ENCODE measurements around the gene PAGR1. TPM values are rescaled to one million over a fixed set of nuclear protein-coding genes. Genes with fewer than 3 reads are reported as not detected.

The PAGR1 gene
- total RNA-seq, 3 donors from 2014 or later, result 26.6 to 40.5 (median 29.8) TPM

- no peaks in the 10 kb centered on the region for H3K4me1 ChIP-seq
- TF ChIP-seq, protein P1, sequence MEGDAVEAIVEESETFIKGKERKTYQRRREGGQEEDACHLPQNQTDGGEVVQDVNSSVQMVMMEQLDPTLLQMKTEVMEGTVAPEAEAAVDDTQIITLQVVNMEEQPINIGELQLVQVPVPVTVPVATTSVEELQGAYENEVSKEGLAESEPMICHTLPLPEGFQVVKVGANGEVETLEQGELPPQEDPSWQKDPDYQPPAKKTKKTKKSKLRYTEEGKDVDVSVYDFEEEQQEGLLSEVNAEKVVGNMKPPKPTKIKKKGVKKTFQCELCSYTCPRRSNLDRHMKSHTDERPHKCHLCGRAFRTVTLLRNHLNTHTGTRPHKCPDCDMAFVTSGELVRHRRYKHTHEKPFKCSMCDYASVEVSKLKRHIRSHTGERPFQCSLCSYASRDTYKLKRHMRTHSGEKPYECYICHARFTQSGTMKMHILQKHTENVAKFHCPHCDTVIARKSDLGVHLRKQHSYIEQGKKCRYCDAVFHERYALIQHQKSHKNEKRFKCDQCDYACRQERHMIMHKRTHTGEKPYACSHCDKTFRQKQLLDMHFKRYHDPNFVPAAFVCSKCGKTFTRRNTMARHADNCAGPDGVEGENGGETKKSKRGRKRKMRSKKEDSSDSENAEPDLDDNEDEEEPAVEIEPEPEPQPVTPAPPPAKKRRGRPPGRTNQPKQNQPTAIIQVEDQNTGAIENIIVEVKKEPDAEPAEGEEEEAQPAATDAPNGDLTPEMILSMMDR (IDR thresholded peaks at IDR 0.05), result no peak
- TF ChIP-seq POLR2A (IDR thresholded peaks at IDR 0.05) (no peak), POLR2AphosphoS5 (IDR thresholded peaks at IDR 0.05) (no peak)
- no peak overlapping the region for H3K4me3 ChIP-seq
- intact Hi-C loops (cut with DNase I; ENCODE audit: low total_unique reads), result no loop called here
- H3K27me3 ChIP-seq, result no peaks in the 10 kb centered on the region
- H3K27ac ChIP-seq, result no peak overlapping the region
- H3K36me3 ChIP-seq, result peaks cover 5% of the 10 kb centered on the region
- no peak for DNase-seq (ENCODE audit: low spot score in 2 of 2)
- no peaks in the 10 kb centered on the region for H3K9me3 ChIP-seq
Observed at GRCh38 chr16:29837841-29838240, 21.9 kb downstream of the PAGR1 start.

- H3K4me1 ChIP-seq, result no peaks in the 10 kb centered on the region
- H3K36me3 ChIP-seq, result peaks cover 5% of the 10 kb centered on the region
- intact Hi-C loops (cut with DNase I; ENCODE audit: low total_unique reads), result no loop called here
Observed at GRCh38 chr16:29839822-29840221, 23.9 kb downstream of the PAGR1 start.

GRCh38 chr16:29840240-29840639 is 24.3 kb downstream of the PAGR1 start:
- Histone ChIP-seq H3K36me3 (peaks cover 5% of the 10 kb centered on the region), H3K4me3 (no peak overlapping the region), H3K27ac (no peak overlapping the region), H3K4me1 (no peaks in the 10 kb centered on the region), H3K9me3 (no peaks in the 10 kb centered on the region), H3K27me3 (no peaks in the 10 kb centered on the region)
- DNase-seq (ENCODE audit: low spot score in 2 of 2), result no peak
- TF ChIP-seq POLR2A (IDR thresholded peaks at IDR 0.05) (no peak), POLR2AphosphoS5 (IDR thresholded peaks at IDR 0.05) (no peak)
- TF ChIP-seq, protein P1 (IDR thresholded peaks at IDR 0.05), result no peak
- intact Hi-C loops (cut with DNase I; ENCODE audit: low total_unique reads), result no loop called here

More at GRCh38 chr16:29839822-29840221, 23.9 kb downstream of the PAGR1 start:
- DNase-seq (ENCODE audit: low spot score in 2 of 2), result no peak
- Histone ChIP-seq H3K27ac (no peak overlapping the region), H3K27me3 (no peaks in the 10 kb centered on the region), H3K4me3 (no peak overlapping the region), H3K9me3 (no peaks in the 10 kb centered on the region)
- TF ChIP-seq, protein P1 (IDR thresholded peaks at IDR 0.05), result no peak
- TF ChIP-seq POLR2AphosphoS5 (IDR thresholded peaks at IDR 0.05) (no peak), POLR2A (IDR thresholded peaks at IDR 0.05) (no peak)

- Histone ChIP-seq H3K4me3 (no peak overlapping the region), H3K36me3 (peaks cover 5% of the 10 kb centered on the region), H3K4me1 (no peaks in the 10 kb centered on the region), H3K27me3 (no peaks in the 10 kb centered on the region), H3K9me3 (no peaks in the 10 kb centered on the region), H3K27ac (no peak overlapping the region)
- intact Hi-C loops (cut with DNase I; ENCODE audit: low total_unique reads), result no loop called here
- TF ChIP-seq, protein P1 (IDR thresholded peaks at IDR 0.05), result no peak
- no peak for TF ChIP-seq POLR2A (IDR thresholded peaks at IDR 0.05)
- TF ChIP-seq POLR2AphosphoS5 (IDR thresholded peaks at IDR 0.05), result no peak
- no peak for DNase-seq (ENCODE audit: low spot score in 2 of 2)
Observed at GRCh38 chr16:29841631-29842030, 25.7 kb downstream of the PAGR1 start.

- no peak for DNase-seq (ENCODE audit: low spot score in 2 of 2)
- Histone ChIP-seq H3K27me3 (no peaks in the 10 kb centered on the region), H3K36me3 (peaks cover 5% of the 10 kb centered on the region), H3K4me3 (no peak overlapping the region), H3K27ac (no peak overlapping the region), H3K9me3 (no peaks in the 10 kb centered on the region), H3K4me1 (no peaks in the 10 kb centered on the region)
- TF ChIP-seq POLR2A (IDR thresholded peaks at IDR 0.05) (no peak), POLR2AphosphoS5 (IDR thresholded peaks at IDR 0.05) (no peak)
- TF ChIP-seq, protein P1 (IDR thresholded peaks at IDR 0.05), result no peak
- intact Hi-C loops (cut with DNase I; ENCODE audit: low total_unique reads), result no loop called here
Observed at GRCh38 chr16:29842732-29843346, 26.9 kb downstream of the PAGR1 start.

All from breast epithelium (tissue), 4 donors.